Skeletal muscle satellite cell (primary cell): ENCODE measurements around the gene TEX29.

Experiments used
- H3K27me3 ChIP-seq: 2 replicates; pipeline ENCODE4 v1.7.0; 2013; ENCODE audit warnings: low read length; ENCODE audit not compliant: control insufficient read depth, insufficient read depth
- H3K36me3 ChIP-seq: 2 replicates; pipeline ENCODE4 v1.7.0; 2013; ENCODE audit warnings: mild to moderate bottlenecking, control low read depth, low read length; ENCODE audit not compliant: insufficient read depth
- H3K4me1 ChIP-seq: 2 replicates; pipeline ENCODE4 v1.7.0; 2013; ENCODE audit warnings: low read length; ENCODE audit not compliant: control insufficient read depth, insufficient read depth
- H3K4me2 ChIP-seq: 2 replicates; pipeline ENCODE4 v1.7.0; 2013; ENCODE audit warnings: mild to moderate bottlenecking, low read length
- H3K4me3 ChIP-seq: 2 replicates; pipeline ENCODE4 v1.7.0; 2013; ENCODE audit warnings: low read length
- H3K9ac ChIP-seq: 2 replicates; pipeline ENCODE4 v1.7.0; 2013; ENCODE audit warnings: mild to moderate bottlenecking, low read depth, low read length, moderate library complexity
- H3K9me3 ChIP-seq: replicated peaks from 2 replicates; pipeline ENCODE4 v1.7.0; 2013; ENCODE audit warnings: mild to moderate bottlenecking, control low read depth, low read length

TEX29 gene

DNA sequence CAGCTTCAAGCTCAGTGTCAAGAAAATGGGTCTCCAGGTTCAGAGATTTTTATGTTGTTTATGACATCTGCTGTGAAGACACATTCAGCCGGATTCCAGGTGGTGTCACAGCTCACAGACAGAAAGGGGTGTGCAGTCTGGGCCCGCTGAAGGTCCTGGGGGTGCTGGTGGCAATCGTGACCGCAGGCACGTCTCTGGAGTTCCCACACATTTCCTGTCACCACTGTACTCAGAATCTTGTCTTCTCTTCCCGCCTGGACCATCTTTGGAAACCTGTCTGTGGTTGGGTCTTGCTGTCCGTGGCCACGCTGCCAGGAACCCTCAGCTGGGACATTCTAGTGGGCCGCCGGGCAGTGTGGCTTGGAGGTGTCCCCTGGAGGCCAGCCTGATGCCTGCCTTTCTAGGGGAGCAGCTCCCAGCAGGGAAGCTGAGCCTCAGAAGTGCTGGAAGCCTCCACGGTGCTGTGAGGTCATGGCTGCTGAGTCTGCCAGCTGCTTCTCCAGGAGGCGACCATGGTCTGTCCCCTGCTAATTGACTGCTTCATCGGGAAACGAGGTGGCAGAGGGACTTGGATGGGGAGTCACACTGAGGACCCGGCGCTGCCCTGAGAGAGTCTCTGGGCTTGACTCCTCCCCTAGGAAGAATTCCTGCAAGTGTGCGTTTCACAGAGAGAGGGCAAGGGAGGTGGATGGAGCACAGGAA is 3.7 kb downstream of the TEX29 start:
- H3K4me3 ChIP-seq = no peak overlapping the region
- H3K9ac ChIP-seq = no peak overlapping the region
- no peaks in the 10 kb centered on the region for H3K36me3 ChIP-seq
- no peaks in the 10 kb centered on the region for H3K27me3 ChIP-seq
- H3K9me3 ChIP-seq = no peaks in the 10 kb centered on the region
- H3K4me1 ChIP-seq = no peaks in the 10 kb centered on the region
- no peak overlapping the region for H3K4me2 ChIP-seq

DNA sequence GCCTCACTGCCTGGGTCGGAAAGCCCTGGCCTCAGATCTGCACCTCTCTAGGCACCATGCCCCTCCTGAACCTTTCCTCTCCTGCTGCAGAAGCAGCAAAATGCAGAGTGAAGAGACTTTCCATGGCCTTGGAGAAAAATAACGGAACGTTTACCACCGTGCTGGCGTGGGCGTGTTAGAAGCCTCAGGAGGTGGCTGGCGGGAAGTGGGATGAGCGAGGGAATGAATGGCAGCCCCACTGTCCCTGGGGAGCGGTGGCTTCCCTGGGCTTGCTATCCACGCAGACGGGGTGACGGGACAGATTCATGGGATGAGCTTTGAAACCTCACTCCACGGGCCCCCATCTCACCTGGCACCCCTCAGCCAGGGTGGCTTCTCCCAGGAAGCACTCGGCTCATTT is 4.3 kb downstream of the TEX29 start:
- Histone ChIP-seq H3K9me3 (no peaks in the 10 kb centered on the region), H3K4me2 (no peak overlapping the region), H3K27me3 (no peaks in the 10 kb centered on the region), H3K9ac (no peak overlapping the region), H3K4me1 (no peaks in the 10 kb centered on the region), H3K36me3 (no peaks in the 10 kb centered on the region), H3K4me3 (no peak overlapping the region)

DNA sequence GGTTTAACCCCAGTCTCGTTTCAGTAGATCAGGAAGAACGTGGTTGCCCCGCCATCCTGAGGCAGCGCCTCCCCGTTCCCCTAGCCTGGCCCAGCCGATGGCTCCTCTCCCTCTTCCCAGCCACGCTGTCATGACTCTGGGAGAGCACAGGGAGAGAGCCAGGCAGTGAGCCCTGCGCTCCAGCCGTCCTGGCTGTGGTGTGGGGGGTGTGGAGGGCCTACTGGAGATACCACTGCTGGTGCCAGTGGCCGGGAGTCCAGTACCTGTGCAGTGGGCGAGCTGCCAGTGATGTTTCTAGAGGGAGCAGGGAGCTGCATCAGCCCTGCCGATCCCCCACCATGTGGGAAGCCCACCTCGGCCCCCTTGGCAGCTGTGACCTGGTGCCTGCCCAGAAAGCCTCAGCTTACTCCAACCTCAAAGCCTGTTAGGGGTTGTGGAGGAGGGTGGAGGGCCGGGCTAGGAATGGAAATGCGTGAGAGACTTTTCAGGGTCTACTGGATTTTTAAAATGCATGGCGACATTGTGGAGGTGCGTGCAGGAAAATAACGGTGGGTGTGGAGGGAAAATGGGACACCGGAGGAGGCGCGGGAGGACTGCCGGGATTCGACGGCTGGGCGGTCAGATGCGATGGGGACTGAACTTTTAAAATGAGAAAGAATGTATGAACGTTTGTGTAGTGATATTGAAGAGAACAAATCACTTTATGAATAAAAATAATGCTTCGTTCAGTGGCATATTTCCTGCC is 4.9 kb downstream of the TEX29 start:
- no peak overlapping the region for H3K4me2 ChIP-seq
- no peak overlapping the region for H3K9ac ChIP-seq
- no peaks in the 10 kb centered on the region for H3K27me3 ChIP-seq
- no peaks in the 10 kb centered on the region for H3K9me3 ChIP-seq
- H3K36me3 ChIP-seq = no peaks in the 10 kb centered on the region
- no peak overlapping the region for H3K4me3 ChIP-seq
- no peaks in the 10 kb centered on the region for H3K4me1 ChIP-seq

DNA sequence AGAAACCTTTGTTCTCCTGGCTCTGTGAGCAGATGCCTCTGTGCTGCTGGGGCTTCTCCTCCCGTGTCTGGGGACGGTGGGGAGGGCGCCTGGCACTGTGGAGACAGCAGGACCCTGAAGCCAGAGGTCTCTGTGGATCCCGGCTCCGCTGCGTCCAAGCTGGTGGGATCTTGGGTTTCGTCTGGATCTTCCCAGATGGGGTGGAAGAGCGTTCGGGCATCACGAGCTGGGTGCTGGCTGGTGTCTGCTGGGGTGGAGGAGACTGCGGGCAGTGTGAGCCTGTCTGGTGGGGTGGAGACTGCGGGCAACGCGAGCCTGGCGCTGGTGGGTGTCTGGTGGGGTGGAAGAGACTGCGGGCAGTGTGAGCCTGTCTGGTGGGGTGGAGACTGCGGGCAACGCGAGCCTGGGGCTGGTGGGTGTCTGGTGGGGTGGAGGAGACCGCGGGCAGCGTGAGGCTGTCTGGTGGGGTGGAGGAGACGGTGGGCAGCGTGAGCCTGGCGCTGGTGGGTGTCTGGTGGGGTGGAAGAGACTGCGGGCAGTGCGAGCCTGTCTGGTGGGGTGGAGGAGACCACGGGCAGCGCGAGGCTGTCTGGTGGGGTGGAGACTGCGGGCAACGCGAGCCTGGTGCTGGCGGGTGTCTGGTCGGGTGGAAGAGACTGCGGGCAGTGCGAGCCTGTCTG is 5.6 kb downstream of the TEX29 start:
- Histone ChIP-seq H3K9ac (no peak overlapping the region), H3K4me3 (no peak overlapping the region), H3K4me2 (no peak overlapping the region), H3K36me3 (no peaks in the 10 kb centered on the region), H3K9me3 (no peaks in the 10 kb centered on the region), H3K4me1 (no peaks in the 10 kb centered on the region), H3K27me3 (no peaks in the 10 kb centered on the region)

DNA sequence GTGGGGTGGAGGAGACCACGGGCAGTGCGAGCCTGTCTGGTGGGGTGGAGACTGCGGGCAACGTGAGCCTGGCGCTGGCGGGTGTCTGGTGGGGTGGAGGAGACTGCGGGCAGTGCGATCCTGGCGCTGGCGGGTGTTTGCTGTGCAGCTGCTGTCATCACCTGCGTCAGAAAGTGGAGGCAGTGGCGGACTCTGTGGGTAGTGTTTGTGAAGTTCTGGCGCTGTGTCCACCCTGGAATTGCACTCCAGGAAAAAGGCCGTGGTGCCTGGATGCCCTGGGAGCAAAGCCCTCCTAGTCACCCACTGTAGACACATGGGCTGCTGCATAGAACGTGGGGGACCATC is 6.2 kb downstream of the TEX29 start:
- Histone ChIP-seq H3K4me2 (no peak overlapping the region), H3K9ac (no peak overlapping the region), H3K4me1 (no peaks in the 10 kb centered on the region), H3K36me3 (no peaks in the 10 kb centered on the region), H3K27me3 (no peaks in the 10 kb centered on the region), H3K4me3 (no peak overlapping the region), H3K9me3 (no peaks in the 10 kb centered on the region)

- H3K9me3 ChIP-seq = no peaks in the 10 kb centered on the region
- H3K4me1 ChIP-seq = no peaks in the 10 kb centered on the region
- no peaks in the 10 kb centered on the region for H3K27me3 ChIP-seq
- H3K4me3 ChIP-seq = no peak overlapping the region
- no peaks in the 10 kb centered on the region for H3K36me3 ChIP-seq
- H3K4me2 ChIP-seq = no peak overlapping the region
- H3K9ac ChIP-seq = no peak overlapping the region
These were observed 6.7 kb downstream of the TEX29 start for GRCh38 chr13:111326981-111327642.

DNA sequence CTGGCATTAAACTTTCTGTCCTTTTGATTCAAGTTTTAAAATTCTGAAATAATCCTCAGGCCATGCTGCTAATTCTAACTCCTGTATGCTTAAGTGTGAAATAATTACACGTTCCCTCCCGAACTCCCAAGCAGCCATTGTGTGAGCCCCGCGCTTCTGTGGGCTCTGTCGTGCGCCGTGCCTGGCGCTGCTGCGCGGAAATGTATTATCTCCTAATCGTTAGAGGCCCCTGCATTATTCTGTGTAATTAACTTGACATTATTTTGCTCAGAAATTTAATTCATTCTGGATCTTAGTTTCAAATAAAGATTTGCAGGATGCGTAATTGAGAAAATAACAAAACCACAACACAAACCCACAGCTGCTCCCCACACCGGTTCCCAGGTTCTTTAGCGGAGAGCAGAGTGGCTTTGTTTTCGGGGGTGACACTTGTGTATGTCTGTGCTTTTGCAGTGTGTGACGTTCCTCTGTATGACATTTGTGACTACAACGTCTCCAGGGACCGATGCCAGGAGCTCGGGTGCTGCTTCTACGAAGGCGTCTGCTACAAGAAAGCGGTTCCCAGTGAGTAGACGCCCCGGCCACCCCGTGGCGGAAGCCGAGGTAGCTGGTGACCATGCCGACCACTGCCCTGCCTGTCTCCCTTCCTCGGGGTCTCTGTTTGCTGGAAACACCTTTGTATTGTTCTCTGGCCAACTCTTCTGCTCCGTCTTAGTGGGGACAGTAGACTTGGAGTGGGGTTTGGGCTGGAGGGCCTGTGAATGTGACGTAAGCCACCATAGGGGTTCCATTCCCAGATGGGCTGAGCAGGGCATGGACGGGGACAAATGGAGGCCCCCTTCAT is 7.5 kb downstream of the TEX29 start:
- no peaks in the 10 kb centered on the region for H3K9me3 ChIP-seq
- H3K36me3 ChIP-seq = no peaks in the 10 kb centered on the region
- no peak overlapping the region for H3K4me2 ChIP-seq
- H3K4me3 ChIP-seq = no peak overlapping the region
- no peaks in the 10 kb centered on the region for H3K4me1 ChIP-seq
- H3K27me3 ChIP-seq = no peaks in the 10 kb centered on the region
- no peak overlapping the region for H3K9ac ChIP-seq

DNA sequence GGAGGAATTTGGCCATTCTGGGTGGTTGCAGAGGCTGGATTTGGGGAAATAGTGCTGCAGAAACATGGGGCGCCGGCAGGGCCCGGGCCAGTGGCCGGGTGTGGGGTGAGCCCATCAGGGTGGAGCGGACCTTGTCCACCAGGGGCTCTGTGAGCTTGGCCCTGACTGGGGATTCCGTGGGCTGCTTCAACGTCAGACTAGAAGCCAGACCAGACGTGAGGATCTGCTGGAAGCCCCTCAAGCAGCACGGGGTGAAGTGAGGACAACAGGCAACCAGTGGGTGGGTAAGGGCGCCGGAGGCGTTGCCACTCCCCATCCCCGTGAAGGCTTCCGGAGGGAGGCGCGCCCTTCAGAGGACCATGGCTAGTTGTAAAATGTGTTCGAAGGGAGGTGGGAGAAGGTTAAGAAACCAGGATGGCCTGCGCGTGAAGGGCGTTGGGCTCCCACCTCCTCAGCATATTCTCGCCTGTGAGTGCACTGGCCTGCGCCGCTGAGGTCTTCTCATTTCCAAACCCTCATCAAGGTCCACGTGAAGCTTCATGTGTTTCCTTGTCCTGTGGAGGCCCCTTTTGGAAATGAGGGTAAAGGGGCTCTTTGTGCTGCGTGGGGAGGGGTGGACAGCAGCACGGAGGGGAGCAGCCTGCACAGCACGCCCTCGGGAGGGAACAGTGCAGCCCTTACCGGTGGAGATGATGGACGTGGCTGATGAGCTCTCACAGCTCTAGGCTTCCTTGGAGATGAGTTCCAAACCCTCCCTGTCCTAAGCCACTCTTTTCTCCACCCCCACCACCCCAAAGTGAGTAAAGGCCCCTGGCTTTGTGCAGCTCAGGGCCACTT is 8.3 kb downstream of the TEX29 start:
- Histone ChIP-seq H3K9ac (no peak overlapping the region), H3K9me3 (no peaks in the 10 kb centered on the region), H3K4me1 (no peaks in the 10 kb centered on the region), H3K27me3 (no peaks in the 10 kb centered on the region), H3K36me3 (no peaks in the 10 kb centered on the region), H3K4me3 (no peak overlapping the region), H3K4me2 (no peak overlapping the region)

- Histone ChIP-seq H3K4me1 (no peaks in the 10 kb centered on the region), H3K36me3 (no peaks in the 10 kb centered on the region), H3K4me2 (no peak overlapping the region), H3K9ac (no peak overlapping the region), H3K27me3 (no peaks in the 10 kb centered on the region), H3K9me3 (peaks cover 3% of the 10 kb centered on the region), H3K4me3 (no peak overlapping the region)
These were observed 9.2 kb downstream of the TEX29 start for GRCh38 chr13:111329641-111330040.

DNA sequence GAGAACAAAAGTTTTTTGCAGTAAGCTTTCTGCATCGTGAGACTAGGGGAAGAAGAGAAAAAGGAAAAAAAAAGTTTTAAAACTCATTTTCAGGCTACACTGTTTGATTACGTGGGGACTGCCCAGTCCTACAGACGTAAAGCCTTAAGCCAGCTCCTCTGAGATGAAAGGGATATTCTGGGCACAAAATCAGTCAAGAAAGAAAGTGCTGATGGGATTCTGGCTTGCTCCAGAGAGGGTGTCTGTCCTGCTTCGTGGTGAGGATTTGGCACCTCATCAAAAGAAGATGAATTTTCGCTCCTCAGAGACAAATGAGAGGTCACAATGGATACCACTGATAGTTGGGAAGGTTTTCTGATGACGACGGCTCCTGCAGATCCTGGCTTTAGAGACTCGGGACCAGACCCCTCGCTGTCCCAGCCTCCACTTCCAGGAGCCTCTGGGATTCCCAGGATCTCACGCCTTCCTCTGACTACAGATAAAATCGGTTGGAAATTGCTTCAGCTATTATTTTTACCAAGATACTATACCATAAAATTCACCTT is 9.7 kb downstream of the TEX29 start:
- H3K9me3 ChIP-seq = peaks cover 3% of the 10 kb centered on the region

More for the DNA sequence above, 9.7 kb downstream of the TEX29 start:
- H3K4me3 ChIP-seq = no peak overlapping the region
- no peak overlapping the region for H3K9ac ChIP-seq
- H3K27me3 ChIP-seq = no peaks in the 10 kb centered on the region
- H3K36me3 ChIP-seq = no peaks in the 10 kb centered on the region
- H3K4me2 ChIP-seq = no peak overlapping the region
- no peaks in the 10 kb centered on the region for H3K4me1 ChIP-seq
